ENCODE measurements around the gene COBL.

The COBL gene

GRCh38 chr7:50982626-50983025, 334.0 kb downstream of the COBL start:
- no peak for DNase-seq

GRCh38 chr7:50981743-50982142, 334.9 kb downstream of the COBL start:
- no peak for DNase-seq

GRCh38 chr7:50980411-50980810, 336.2 kb downstream of the COBL start:
- no peak for DNase-seq

- no peak for DNase-seq
Observed at GRCh38 chr7:50978633-50979215, 337.9 kb downstream of the COBL start.

- no peak for DNase-seq
Observed at GRCh38 chr7:50977421-50977820, 339.2 kb downstream of the COBL start.

- DNase-seq, result no peak
Observed at GRCh38 chr7:50976064-50976463, 340.5 kb downstream of the COBL start.

GRCh38 chr7:50974240-50974639, 342.4 kb downstream of the COBL start:
- DNase-seq, result no peak

- no peak for DNase-seq
Observed at GRCh38 chr7:50973814-50974213, 342.8 kb downstream of the COBL start.

GRCh38 chr7:50970092-50970491, 346.5 kb downstream of the COBL start:
- DNase-seq, result no peak

Measured in T-helper 2 cell (primary cell).